Neutrophil (primary cell): ENCODE data around the gene SDHAF2.
"Not testable (repeated sequence)": the region's sequence is repeated elsewhere in the genome, so short reads cannot be mapped to it uniquely, and the experiment has no call there.

Source experiments
- H3K27ac ChIP-seq: fragments of 200-600 bp; sonication (generic); 2 replicates; pipeline ENCODE4 v1.5.1; 2016; ENCODE audit warnings: mild to moderate bottlenecking, moderate library complexity
- H3K27me3 ChIP-seq: fragments of 200-600 bp; sonication (generic); 2 replicates; pipeline ENCODE4 v1.6.0; 2016; ENCODE audit warnings: mild to moderate bottlenecking
- H3K36me3 ChIP-seq: fragments of 200-600 bp; sonication (generic); 2 replicates; pipeline ENCODE4 v1.5.1; 2017
- H3K4me1 ChIP-seq, 2 experiments: fragments of 200-600 bp in 1 of 2; sonication (generic) in 1 of 2; 1 replicate in 1 of 2; 2 replicates in 1 of 2; pipeline versions ENCODE4 v1.5.1 to v1.6.1; 2013 to 2016; ENCODE audit warnings: low read depth in 1 of 2, low read length in 1 of 2, mild to moderate bottlenecking in 1 of 2, moderate library complexity in 1 of 2; ENCODE audit not compliant: control insufficient read depth in 1 of 2, insufficient read depth in 1 of 2
- H3K4me3 ChIP-seq, 2 experiments: fragments of 200-600 bp in 1 of 2; sonication (generic) in 1 of 2; 1 replicate in 1 of 2; 2 replicates in 1 of 2; pipeline ENCODE4 v1.5.1; 2013 to 2016; ENCODE audit warnings: low read depth in 1 of 2, low read length in 1 of 2, mild to moderate bottlenecking in 1 of 2, moderate library complexity in 1 of 2
- H3K9me3 ChIP-seq: fragments of 200-600 bp; sonication (generic); 2 replicates; pipeline ENCODE4 v1.5.1; 2016
- TF ChIP-seq, protein P1 (sequence below): fragments of 200-600 bp; sonication (generic); IDR thresholded peaks from 2 replicates; pipeline ENCODE4 v1.5.1; 2016; ENCODE audit warnings: antibody characterized with exemption

The SDHAF2 gene

GRCh38 chr11:61429691-61430582 lies at the start of gene SDHAF2, which contains the start of gene CPSF7:
Gene SDHAF2, plus strand, starts transcription at chr11:61430124. Its CDS starts 23 bp downstream, at chr11:61430147.
Gene CPSF7, minus strand, starts transcription at chr11:61429975. Its CDS starts 740 bp downstream, at chr11:61429235.
- peak within 1 kb of the TSS; percentile 92 for H3K27ac ChIP-seq
- H3K9me3 ChIP-seq = no peaks in the 10 kb centered on the region
- no peaks in the 10 kb centered on the region for H3K27me3 ChIP-seq
- H3K4me1 ChIP-seq = peaks cover 30 to 40% of the 10 kb centered on the region in 2 experiments
- TF ChIP-seq, protein P1, sequence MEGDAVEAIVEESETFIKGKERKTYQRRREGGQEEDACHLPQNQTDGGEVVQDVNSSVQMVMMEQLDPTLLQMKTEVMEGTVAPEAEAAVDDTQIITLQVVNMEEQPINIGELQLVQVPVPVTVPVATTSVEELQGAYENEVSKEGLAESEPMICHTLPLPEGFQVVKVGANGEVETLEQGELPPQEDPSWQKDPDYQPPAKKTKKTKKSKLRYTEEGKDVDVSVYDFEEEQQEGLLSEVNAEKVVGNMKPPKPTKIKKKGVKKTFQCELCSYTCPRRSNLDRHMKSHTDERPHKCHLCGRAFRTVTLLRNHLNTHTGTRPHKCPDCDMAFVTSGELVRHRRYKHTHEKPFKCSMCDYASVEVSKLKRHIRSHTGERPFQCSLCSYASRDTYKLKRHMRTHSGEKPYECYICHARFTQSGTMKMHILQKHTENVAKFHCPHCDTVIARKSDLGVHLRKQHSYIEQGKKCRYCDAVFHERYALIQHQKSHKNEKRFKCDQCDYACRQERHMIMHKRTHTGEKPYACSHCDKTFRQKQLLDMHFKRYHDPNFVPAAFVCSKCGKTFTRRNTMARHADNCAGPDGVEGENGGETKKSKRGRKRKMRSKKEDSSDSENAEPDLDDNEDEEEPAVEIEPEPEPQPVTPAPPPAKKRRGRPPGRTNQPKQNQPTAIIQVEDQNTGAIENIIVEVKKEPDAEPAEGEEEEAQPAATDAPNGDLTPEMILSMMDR = peak; percentile 35
- H3K36me3 ChIP-seq = peaks cover 44% of the 10 kb centered on the region
- H3K4me3 ChIP-seq = peak within 1 kb of the TSS; percentile 90 to 99

DNA sequence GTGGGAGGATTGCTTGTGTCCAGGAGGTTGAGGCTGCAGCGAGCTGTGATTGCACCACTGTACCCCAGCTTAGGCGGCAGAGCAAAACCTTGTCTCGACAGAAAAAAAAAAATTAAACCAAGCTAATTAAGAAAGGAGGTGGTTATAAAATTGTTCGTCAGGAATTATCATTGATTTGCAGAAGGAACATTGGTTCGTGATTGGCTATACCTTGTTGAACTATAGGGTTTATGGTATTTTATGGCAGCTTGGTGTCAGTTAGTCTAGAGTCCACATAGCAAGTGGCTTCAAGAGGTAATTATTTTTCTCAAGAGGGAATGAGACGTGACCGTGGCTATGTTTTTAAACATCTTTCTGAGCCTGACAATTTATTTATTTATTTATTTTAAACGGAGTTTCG lies 49.0 kb upstream of the SDHAF2 start:
- H3K27me3 ChIP-seq = no peaks in the 10 kb centered on the region
- no peaks in the 10 kb centered on the region for H3K36me3 ChIP-seq
- peaks cover 15 to 16% of the 10 kb centered on the region in 2 experiments for H3K4me1 ChIP-seq
- no peak overlapping the region for H3K27ac ChIP-seq
- no peak overlapping the region for H3K4me3 ChIP-seq
- no peaks in the 10 kb centered on the region for H3K9me3 ChIP-seq
- TF ChIP-seq, protein P1 = no peak

GRCh38 chr11:61383859-61384258 lies 46.1 kb upstream of the SDHAF2 start:
- not testable (repeated sequence) for H3K4me3 ChIP-seq, H3K27me3 ChIP-seq
- H3K4me1 ChIP-seq = peaks cover 8 to 11% of the 10 kb centered on the region in 2 experiments

GRCh38 chr11:61384271-61385242 lies 45.4 kb upstream of the SDHAF2 start:
- no peaks in the 10 kb centered on the region for H3K27me3 ChIP-seq
- H3K9me3 ChIP-seq = no peaks in the 10 kb centered on the region
- TF ChIP-seq, protein P1 = no peak

More at GRCh38 chr11:61383859-61384258, 46.1 kb upstream of the SDHAF2 start:
- not testable (repeated sequence) for H3K9me3 ChIP-seq, H3K27ac ChIP-seq, H3K36me3 ChIP-seq

DNA sequence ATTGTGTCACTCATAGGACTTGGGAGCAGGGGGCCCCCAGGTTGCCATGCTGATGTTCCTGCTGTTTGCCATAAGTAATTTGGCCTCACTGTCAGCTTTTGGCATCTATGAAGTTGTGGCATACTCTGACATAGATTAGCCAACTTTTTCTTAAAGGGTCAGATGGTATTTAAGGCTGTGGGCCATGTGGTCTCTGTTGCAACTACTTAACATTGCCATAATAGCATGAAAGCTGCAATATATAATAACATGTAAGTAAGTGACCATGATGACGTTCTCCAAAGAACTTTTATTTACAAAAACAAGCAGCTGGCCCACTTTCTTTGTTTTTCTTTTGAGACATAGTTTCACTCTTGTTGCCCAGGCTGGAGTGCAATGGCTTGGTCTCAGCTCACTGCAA lies 39.8 kb upstream of the SDHAF2 start:
- Histone ChIP-seq H3K9me3 (no peaks in the 10 kb centered on the region), H3K27ac (no peak overlapping the region), H3K36me3 (peaks cover 8% of the 10 kb centered on the region), H3K4me1 (peaks cover 26 to 33% of the 10 kb centered on the region in 2 experiments), H3K4me3 (no peak overlapping the region), H3K27me3 (no peaks in the 10 kb centered on the region)
- TF ChIP-seq, protein P1 = no peak

More at GRCh38 chr11:61384271-61385242, 45.4 kb upstream of the SDHAF2 start:
- Histone ChIP-seq H3K27ac (no peak overlapping the region), H3K4me1 (peaks cover 5 to 7% of the 10 kb centered on the region in 2 experiments), H3K4me3 (no peak overlapping the region), H3K36me3 (no peaks in the 10 kb centered on the region)
